Right renal cortex interstitium (tissue), 3 donors: ENCODE data around the gene CATSPERB. TPM values are rescaled to one million over a fixed set of nuclear protein-coding genes. Genes with fewer than 3 reads are reported as not detected.
"Not testable (repeated sequence)": the region's sequence is repeated elsewhere in the genome, so short reads cannot be mapped to it uniquely, and the experiment has no call there.

ENCODE experiments used
- DNase-seq, 3 donors: peaks; one replicate each; pipeline ENCODE4 v3.0.0-alpha.2; 2013; ENCODE audit warnings: low read depth in 3 of 3, low spot score in 2 of 3
- polyA plus RNA-seq, 3 donors: library from polyadenylated mRNA; unstranded; fragments of 120-200 nt; gene quantifications; one replicate each; pipeline ENCODE4 v1.2.1, GENCODE V29; 2013; ENCODE audit not compliant: insufficient read length in 3 of 3

CATSPERB gene
- polyA plus RNA-seq, 3 donors: 0.32 to 0.58 (median 0.34) TPM

- not testable (repeated sequence) for DNase-seq
These were observed 137.9 kb downstream of the CATSPERB start for GRCh38 chr14:91593957-91594356.

- no peak for DNase-seq
These were observed 145.5 kb downstream of the CATSPERB start for GRCh38 chr14:91586410-91586809.

- no peak for DNase-seq
These were observed 146.0 kb downstream of the CATSPERB start for GRCh38 chr14:91585856-91586255.

- DNase-seq: no peak
These were observed 149.1 kb downstream of the CATSPERB start for GRCh38 chr14:91582761-91583160.

- no peak for DNase-seq
These were observed 150.9 kb downstream of the CATSPERB start for GRCh38 chr14:91580876-91581577.

GRCh38 chr14:91577632-91578233 lies 154.2 kb downstream of the CATSPERB start:
- no peak for DNase-seq

GRCh38 chr14:91575469-91576208 lies 156.2 kb downstream of the CATSPERB start:
- DNase-seq: no peak

GRCh38 chr14:91573894-91574837 lies 157.7 kb downstream of the CATSPERB start:
- no peak for DNase-seq

- DNase-seq: no peak
These were observed 158.4 kb downstream of the CATSPERB start for GRCh38 chr14:91573528-91573893.

- no peak for DNase-seq
These were observed 161.9 kb downstream of the CATSPERB start for GRCh38 chr14:91570021-91570420.

GRCh38 chr14:91569301-91569700 lies 162.6 kb downstream of the CATSPERB start:
- no peak for DNase-seq

- no peak for DNase-seq
These were observed 163.3 kb downstream of the CATSPERB start for GRCh38 chr14:91568626-91569025.

- not testable (repeated sequence) for DNase-seq
These were observed 164.1 kb downstream of the CATSPERB start for GRCh38 chr14:91567827-91568226.

GRCh38 chr14:91555531-91555930 lies 176.4 kb downstream of the CATSPERB start:
- DNase-seq: no peak

- no peak for DNase-seq
These were observed 177.2 kb downstream of the CATSPERB start for GRCh38 chr14:91554535-91555332.

- no peak for DNase-seq
These were observed 183.8 kb downstream of the CATSPERB start for GRCh38 chr14:91548108-91548507.

GRCh38 chr14:91545946-91546716 lies 185.8 kb downstream of the CATSPERB start:
- DNase-seq: no peak

GRCh38 chr14:91545204-91545603 lies 186.7 kb downstream of the CATSPERB start:
- no peak for DNase-seq

GRCh38 chr14:91536327-91536726 lies 195.6 kb downstream of the CATSPERB start:
- DNase-seq: no peak
